GM18508 (cell line): ENCODE results near the gene CXXC5.

Source experiments
- ATAC-seq: cut with Tn5 transposase; IDR thresholded peaks from one replicate; pipeline ENCODE4 v1.9.1; 2021; ENCODE audit warnings: moderate number of reproducible peaks; ENCODE audit not compliant: insufficient read depth, unreplicated experiment

Gene CXXC5

DNA sequence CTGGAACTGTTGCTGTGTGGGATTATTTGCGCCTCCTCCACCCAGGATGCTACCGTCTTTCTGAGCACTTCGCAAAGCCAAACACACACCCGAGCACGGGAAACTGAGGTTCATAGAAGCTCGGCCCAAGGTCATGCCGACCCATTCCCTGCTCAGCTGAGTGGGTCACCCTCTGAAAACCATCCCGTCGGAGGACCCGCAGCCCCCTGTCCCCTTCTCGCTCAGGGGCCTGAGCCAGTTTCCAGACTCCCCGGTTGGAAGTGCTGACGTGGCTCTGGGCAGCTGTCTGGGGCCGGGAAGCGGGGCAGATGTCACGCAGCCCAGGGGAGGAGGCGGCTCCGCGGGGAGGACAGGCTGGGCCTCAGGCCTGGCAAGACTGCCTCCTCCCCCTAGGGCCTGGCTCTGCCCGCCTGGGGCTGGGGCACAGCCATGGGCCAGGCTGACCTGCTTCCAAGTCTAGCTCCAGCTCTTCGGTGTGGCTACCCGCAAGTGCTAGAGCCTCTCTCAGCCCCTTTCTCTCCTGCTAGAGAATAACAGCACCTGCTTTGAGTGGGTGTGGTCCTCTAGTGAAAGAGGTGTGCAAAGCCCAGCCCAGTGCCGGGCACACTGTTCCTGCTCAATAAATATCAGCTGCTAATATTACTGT, 9.9 kb upstream of the CXXC5 start:
- ATAC-seq, result no peak

GRCh38 chr5:139638736-139639618, 9.2 kb upstream of the CXXC5 start:
- no peak for ATAC-seq

DNA sequence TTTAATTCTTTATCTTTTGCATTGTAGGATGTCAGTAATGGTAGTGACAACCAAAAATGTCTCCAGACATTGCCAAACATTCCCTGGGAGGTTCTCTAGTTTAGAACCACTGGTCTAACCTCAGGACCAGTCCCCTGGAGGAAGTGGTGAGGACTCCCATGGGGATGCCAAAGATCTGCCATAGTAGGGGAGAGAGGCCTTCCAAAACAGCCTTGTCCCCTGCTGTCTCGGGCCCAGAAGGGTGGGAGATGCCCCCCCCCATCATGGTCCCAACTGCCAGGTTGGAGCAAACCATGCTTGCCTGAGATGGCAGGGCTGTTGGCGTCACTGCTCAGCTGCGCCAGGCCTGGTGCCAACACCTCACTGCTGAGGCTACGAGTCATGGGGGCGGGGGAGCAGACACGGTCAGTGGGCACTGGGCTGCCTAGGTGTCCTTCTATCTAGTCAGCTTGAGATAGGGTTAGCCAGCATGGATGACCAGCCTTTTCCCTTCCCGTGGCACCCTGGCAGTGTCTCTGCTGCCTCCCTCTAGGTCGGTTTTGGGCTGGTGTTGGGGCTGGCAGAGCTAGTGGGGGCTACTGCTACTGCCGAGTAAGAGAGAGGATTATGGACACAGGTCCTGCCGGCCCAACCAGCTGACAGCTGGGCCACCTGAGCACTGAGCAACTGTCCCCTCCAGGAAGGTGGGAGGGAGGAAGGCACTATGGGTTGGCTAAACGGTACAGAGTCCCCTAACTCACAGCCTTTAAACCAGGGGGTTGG, 8.3 kb upstream of the CXXC5 start:
- ATAC-seq, result no peak

- no peak for ATAC-seq
These were observed 7.6 kb upstream of the CXXC5 start for GRCh38 chr5:139640421-139641115.

DNA sequence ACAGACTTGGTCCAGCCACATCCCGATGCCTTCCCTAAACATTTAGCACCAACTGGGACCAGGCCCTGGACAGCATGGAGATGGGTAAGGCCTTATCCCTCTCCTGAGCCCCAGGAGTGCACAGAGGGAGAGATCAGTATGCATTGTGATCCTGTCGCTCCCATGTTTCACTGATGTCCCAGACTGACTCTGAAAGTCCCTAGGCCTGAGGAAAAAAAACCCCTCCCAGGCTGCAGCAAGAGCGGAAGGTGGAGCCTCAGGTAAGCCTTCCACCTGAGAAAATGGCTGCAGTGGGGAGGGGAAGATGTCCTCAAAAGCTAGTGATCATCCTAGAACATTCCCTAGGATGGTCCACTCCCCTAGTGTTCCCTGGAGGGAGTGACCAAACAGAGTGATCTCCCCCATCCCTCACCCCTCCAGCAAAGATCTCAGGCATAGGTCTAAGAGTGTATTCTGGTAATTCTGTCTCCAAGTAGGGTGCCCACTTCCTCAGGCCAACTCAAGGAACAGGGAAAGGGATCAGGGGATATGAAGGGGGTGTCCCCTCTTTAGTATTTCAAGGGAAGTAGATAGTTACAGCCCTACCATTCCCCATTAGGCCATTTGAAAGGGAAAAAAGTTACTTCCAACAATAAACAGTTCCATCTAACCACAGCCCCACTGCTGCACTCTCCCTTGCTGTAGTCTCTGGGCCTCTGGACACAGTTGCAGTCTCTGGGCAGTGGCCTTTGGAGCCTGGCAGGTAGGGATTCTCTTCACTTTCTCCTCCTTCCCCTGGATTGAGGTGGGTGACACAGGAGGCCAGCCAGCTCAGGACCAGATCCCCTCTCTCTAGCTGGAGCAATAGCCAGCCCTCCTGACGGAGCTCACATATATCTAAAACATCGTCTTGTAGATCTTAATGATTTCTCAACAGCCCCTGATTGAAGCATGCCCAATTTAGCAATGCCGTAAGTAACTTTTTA, 6.8 kb upstream of the CXXC5 start:
- no peak for ATAC-seq

DNA sequence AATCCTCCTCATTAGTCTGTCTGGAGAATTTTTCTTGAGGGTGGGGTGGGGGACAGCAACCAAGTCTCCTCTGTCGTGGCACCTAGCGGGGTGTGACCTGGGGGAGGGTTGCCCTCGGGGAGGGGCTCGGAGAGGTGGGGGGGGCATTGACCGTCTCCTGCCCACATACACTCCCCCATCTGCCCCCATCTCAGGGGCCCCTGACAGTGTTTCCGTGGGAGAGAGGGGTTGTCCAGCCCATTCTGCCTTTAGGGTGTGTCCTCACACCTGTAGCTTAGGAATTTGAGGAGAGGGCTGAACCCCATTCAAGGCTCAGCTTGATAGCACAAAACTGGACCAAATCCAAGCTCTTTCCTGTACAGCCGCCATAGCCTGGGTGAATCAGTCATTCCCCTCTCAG, 5.9 kb upstream of the CXXC5 start:
- ATAC-seq, result no peak

DNA sequence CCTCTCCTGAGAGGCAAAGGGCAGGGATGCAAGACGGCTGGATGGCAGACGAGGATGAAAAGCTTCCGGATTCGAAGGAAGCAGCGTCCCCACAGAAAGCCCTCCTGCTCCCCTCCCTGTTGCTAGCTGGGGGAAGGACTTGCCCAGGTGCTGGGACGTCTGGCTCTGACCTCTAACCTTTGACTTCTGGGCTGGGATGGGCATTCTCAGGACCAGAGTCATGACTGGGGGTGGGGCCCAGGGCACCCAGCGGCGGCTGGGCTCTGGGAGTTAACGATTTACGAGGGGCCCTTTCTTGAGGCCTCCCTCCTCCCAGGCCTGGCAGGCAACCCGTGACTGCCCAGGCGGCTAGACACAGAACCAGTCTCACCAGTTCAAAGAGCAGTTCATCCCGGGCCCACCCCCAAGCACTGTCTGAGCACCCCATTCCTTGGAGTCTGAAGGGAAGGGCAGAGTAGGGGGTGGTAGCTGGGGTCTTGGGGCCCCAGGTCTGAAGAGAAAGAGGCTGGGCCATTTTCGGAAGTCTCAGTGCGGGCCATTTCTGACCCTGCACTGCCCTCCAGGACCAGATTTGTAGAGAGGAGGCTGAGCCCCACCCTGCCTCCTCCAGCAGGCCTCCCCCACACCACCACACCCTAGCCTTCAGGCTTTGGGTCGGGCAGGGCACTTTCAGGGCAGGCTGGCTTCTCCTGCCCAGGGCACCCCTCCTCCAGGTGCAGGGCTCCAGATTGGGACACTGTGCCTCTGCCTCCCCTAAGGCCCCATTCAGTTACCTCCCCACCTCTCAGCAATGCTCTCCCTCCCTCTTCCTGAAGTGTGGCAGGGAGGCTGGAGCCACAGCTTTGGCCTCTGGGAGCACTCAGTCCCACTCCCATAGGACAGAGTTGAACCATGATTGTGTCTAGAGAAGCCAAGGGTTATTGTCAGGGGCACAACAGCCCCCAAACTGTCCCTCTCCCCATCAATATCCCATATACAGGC, 5.0 kb upstream of the CXXC5 start:
- no peak for ATAC-seq

GRCh38 chr5:139644001-139644456, 4.1 kb upstream of the CXXC5 start:
- no peak for ATAC-seq

- no peak for ATAC-seq
These were observed 3.3 kb upstream of the CXXC5 start for GRCh38 chr5:139644646-139645429.

DNA sequence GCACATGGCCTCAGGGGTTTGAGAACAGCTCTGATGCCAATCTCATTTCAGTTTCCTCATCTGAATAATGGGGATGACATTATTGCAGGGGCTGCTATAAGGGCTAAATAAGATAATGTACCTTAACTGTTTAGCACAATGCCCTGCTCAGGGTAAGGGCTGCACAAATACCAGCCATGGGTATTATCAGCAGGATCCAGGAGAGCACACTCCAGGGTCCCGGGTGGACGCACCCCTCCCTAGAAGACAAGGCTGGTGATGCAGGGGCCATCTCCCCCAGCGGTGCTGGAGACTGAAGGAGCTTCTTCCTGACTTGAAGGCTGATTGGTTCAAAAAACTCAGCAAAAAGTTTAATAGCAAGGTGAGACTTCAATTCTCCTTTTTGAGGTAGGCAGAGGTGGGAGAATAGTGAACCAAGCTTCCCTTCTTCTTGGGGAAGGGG, 2.7 kb upstream of the CXXC5 start:
- no peak for ATAC-seq

DNA sequence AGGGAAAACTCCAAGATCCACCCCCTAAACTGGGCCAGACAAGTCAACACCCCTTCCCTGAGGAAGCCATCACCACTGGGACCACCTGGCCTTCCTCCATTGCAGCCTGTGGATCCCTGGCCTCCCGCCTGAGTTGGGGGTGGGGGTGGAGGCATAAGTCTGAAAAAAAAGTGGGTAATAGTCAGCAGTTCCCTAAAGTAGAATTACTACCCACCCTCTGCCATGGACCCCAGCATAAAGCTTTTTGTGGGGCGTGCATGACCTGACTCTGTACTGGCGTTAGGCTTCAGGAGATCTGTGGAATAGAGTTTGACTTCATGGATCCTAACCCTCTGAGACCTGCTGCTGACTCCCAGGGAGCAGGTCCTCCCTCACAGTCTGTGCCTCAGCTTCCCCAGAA, 2.0 kb upstream of the CXXC5 start:
- ATAC-seq, result no peak

DNA sequence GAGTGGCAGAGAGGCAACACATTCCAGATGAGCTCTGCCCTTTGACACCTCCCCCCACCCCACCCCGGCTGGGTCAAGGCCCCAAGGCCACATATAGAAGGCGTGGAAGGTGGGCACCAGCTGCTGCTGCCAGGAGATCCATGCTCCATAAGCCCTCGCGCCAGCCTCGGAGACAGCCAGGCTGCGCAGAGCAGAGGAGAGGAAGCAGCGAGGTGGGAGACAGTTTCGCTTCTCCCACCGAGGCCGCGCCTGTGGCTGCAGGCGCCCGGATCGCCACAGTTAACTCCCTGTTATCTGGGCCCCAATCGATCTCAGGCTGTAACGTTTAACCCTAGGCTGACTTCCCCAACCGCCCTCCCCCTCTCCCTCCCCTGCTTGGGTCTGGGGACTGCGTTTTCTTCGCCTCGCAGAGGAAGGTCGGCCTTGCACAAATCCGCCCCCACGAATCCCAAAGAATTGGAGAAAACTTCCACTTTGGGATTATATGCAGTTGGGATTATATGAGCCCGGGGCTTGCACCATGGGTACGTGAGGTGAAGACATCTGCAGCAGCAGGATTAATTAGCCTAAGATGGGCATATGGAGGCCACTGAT, 1.1 kb upstream of the CXXC5 start:
- no peak for ATAC-seq

- no peak for ATAC-seq
These were observed 494 bp upstream of the CXXC5 start for GRCh38 chr5:139647506-139648204.

- ATAC-seq, result no peak
These were observed 1.2 kb downstream of the CXXC5 start for GRCh38 chr5:139649082-139649991.

GRCh38 chr5:139650031-139650688, 2.0 kb downstream of the CXXC5 start:
- ATAC-seq, result no peak
